Common myeloid progenitor, CD34-positive (primary cell): ENCODE results near the gene MEGF11.
"Not testable (repeated sequence)": the region's sequence is repeated elsewhere in the genome, so short reads cannot be mapped to it uniquely, and the experiment has no call there.

Experiments
- CTCF ChIA-PET: fragments of 350-600 bp; sonication (Branson Sonifier 250); formaldehyde crosslinking; loops from one replicate; lab custom pipeline; 2021; ENCODE audit warnings: antibody characterized with exemption; lab: Charles Lee
- POLR2A ChIA-PET: fragments of 350-600 bp; sonication (Branson Sonifier 250); formaldehyde crosslinking; loops from one replicate; lab custom pipeline; 2021; ENCODE audit warnings: antibody characterized with exemption; lab: Charles Lee
- DNase-seq, 3 donors: peaks; one replicate each; pipeline versions ENCODE4 v3.0.0 to v3.0.0-alpha.2; 2013
- H3K27ac ChIP-seq, 2 experiments: 1 replicate in 1 of 2; 2 replicates in 1 of 2; pipeline ENCODE4 v1.7.0; 2013; ENCODE audit warnings: inconsistent platforms in 2 of 2, low read length in 2 of 2, mild to moderate bottlenecking in 2 of 2, low read depth in 1 of 2, moderate library complexity in 1 of 2; ENCODE audit not compliant: severe bottlenecking in 2 of 2, insufficient read depth in 1 of 2, poor library complexity in 1 of 2
- H3K27me3 ChIP-seq, 5 experiments: replicated peaks in 2 of 5; 1 replicate in 3 of 5; 2 replicates in 2 of 5; pipeline versions ENCODE4 v1.6.1 to v1.7.0; 2013; ENCODE audit warnings: low read length in 4 of 5, mild to moderate bottlenecking in 2 of 5, moderate library complexity in 2 of 5, inconsistent platforms in 1 of 5; ENCODE audit not compliant: insufficient read depth in 5 of 5, control insufficient read depth in 4 of 5
- H3K36me3 ChIP-seq, 4 experiments: 1 replicate in 2 of 4; 2 replicates in 2 of 4; pipeline versions ENCODE4 v1.6.1 to v1.7.0; 2013; ENCODE audit warnings: low read length in 3 of 4, control low read depth in 1 of 4, mild to moderate bottlenecking in 1 of 4; ENCODE audit not compliant: control insufficient read depth in 4 of 4, insufficient read depth in 4 of 4
- H3K4me1 ChIP-seq, 4 experiments: 1 replicate in 3 of 4; 2 replicates in 1 of 4; pipeline versions ENCODE4 v1.6.1 to v1.7.1; 2013; ENCODE audit warnings: low read length in 3 of 4, mild to moderate bottlenecking in 3 of 4, control low read depth in 1 of 4, inconsistent platforms in 1 of 4, moderate library complexity in 1 of 4; ENCODE audit not compliant: control insufficient read depth in 4 of 4, insufficient read depth in 4 of 4; ENCODE audit errors: control extremely low read depth in 1 of 4
- H3K4me3 ChIP-seq, 7 experiments: 1 replicate in 4 of 7; 2 replicates in 3 of 7; pipeline versions ENCODE4 v1.5.1 to v1.7.0; 2013; ENCODE audit warnings: mild to moderate bottlenecking in 7 of 7, low read length in 6 of 7, moderate library complexity in 6 of 7, inconsistent platforms in 2 of 7, low read depth in 2 of 7, control low read depth in 1 of 7; ENCODE audit not compliant: insufficient read depth in 4 of 7, control insufficient read depth in 1 of 7; ENCODE audit errors: extremely low read depth in 1 of 7
- H3K9me3 ChIP-seq, 5 experiments: 1 replicate in 4 of 5; 2 replicates in 1 of 5; pipeline versions ENCODE4 v1.6.1 to v1.7.1; 2013; ENCODE audit warnings: low read length in 4 of 5, mild to moderate bottlenecking in 2 of 5, inconsistent platforms in 1 of 5, low read depth in 1 of 5, moderate library complexity in 1 of 5; ENCODE audit not compliant: control insufficient read depth in 4 of 5, insufficient read depth in 2 of 5; ENCODE audit errors: control extremely low read depth in 1 of 5
- WGBS: methylation state at CpG from one replicate; pipeline ENCODE4 v1.1.5; 2013; ENCODE audit not compliant: insufficient coverage; 5-methylcytosine and 5-hydroxymethylcytosine counted together

The MEGF11 gene

DNA sequence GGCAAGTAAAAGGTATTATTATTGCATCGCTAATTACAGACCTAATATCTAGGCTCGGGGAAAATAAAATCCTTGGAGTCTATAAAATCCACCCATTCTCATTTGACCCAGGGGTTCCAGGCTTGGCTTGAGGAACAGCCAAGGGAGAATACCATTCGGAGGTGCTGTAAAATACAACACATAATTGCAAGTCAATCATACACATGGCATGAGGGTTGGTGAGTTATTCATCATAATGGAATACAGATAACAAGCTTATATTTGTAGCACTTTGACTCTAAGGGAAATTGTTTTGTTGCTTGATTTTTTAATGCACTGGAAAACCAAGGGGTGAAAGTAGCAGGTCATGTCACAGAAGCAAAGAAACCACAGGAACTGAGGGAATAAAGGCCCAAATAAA lies 23.0 kb upstream of the MEGF11 start:
- ChIA-PET POLR2A (no interaction called here), CTCF (no interaction called here)
- no CpG with 5 or more reads among the region's 3 CpGs for WGBS
- H3K27me3 ChIP-seq = peaks cover 0 to 3% (median 0%) of the 10 kb centered on the region in 5 experiments
- H3K4me3 ChIP-seq = no peak overlapping the region
- no peaks in the 10 kb centered on the region for H3K36me3 ChIP-seq
- H3K9me3 ChIP-seq = peaks cover 0 to 1% (median 0%) of the 10 kb centered on the region in 5 experiments
- H3K27ac ChIP-seq = no peak overlapping the region
- no peak for DNase-seq
- no peaks in the 10 kb centered on the region for H3K4me1 ChIP-seq

DNA sequence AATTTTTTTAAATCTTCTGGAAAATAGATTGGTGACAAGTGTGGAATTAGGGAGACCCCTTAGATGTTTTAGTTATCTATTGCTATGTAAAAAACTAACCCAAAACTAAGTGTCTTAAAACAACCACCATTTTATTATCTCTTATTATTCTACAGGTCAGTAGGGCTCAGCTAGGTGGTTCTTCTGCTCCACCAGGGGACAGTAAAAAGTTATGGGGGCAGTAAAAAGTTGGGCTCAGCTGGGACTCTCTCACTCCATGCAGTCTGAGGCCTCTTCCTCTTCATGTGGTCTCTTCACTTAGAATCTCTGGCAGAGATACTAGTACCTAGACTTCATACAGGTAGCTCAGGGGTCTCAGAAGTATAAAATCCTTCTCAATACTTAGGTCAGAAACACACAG lies 21.8 kb upstream of the MEGF11 start:
- CTCF ChIA-PET = no interaction called here
- no peak overlapping the region for H3K27ac ChIP-seq
- POLR2A ChIA-PET = no interaction called here
- peaks cover 0 to under 1% (median 0%) of the 10 kb centered on the region in 5 experiments for H3K27me3 ChIP-seq
- H3K4me3 ChIP-seq = no peak overlapping the region
- peaks cover 0 to 1% (median 0%) of the 10 kb centered on the region in 5 experiments for H3K9me3 ChIP-seq
- no peaks in the 10 kb centered on the region for H3K4me1 ChIP-seq
- H3K36me3 ChIP-seq = no peaks in the 10 kb centered on the region
- DNase-seq = no peak

DNA sequence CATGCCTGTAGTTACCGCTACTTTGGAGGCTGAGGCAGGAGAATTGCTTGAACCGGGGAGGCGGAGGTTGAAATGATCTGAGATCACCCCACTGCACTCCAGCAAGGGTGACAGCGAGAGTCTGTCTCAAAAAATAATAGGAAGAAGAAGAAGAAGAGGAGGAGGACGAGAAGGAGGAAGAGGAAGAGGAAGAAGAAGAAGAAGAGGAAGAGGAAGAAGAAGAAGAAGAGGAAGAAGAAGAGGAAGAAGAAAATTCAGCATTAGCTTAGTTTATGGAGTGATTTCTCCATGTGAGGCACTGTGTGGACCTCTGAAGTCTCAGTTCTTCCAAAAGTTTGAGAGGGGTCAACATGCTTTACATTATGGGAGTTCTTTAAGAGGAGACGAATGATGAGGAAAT lies 17.4 kb upstream of the MEGF11 start:
- ChIA-PET POLR2A (no interaction called here), CTCF (interaction anchor here (2.2 kb wide), 1 partner anchor 17 kb away, joined by 6 read pairs; no protein-coding TSS in a partner anchor)
- 65% methylated on average over 5 of the region's 6 CpGs for WGBS
- Histone ChIP-seq H3K9me3 (peaks cover 0 to 1% (median 0%) of the 10 kb centered on the region in 5 experiments), H3K27me3 (peaks cover 0 to 4% (median 0%) of the 10 kb centered on the region in 5 experiments), H3K4me3 (no peak overlapping the region), H3K27ac (no peak overlapping the region), H3K4me1 (no peaks in the 10 kb centered on the region), H3K36me3 (no peaks in the 10 kb centered on the region)
- DNase-seq = no peak

DNA sequence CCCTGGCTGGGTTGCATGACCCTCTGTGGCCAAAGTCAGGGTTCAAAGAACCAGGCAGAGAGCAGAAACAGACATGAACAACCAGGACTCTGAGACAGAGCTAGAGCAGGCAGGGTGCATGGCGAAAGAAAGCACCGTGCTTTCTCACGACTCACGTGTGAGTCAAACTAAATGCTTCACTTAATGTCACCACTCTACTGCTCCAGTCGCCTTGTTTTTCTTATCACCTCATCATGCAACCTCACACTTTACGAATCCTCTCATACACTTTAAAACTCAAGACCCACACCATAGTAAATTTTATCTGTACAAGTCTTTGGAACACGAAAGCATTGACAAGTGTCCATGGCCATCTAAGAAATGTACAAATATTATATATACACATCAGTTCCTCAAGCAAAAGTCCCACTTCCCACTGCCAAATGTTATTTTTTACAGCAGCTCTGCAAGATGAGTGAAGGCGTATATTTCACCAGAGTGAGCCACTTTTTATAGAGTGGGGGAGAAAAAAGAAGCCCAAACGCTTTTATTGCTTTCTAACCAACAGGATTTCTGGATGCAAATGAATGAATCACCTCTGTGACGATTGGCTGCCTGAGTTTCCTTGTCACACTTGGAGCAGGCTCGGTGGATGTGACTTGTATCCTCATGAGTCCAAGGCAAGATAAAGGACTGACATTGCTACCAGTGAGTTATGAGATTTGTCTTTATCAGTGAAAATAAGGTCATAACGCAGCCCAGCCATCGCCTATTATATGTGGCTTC lies 16.0 kb upstream of the MEGF11 start:
- WGBS = 93% methylated on average over 12 of the region's 13 CpGs
- ChIA-PET CTCF (interaction anchor here (0.8 to 2.2 kb wide), 3 partner anchors 18 to 88 kb away, joined by 3 to 6 read pairs (median 4); no protein-coding TSS in a partner anchor), POLR2A (no interaction called here)
- Histone ChIP-seq H3K9me3 (no peaks in the 10 kb centered on the region), H3K4me3 (no peak overlapping the region), H3K27me3 (peaks cover 0 to 4% (median 0%) of the 10 kb centered on the region in 5 experiments), H3K36me3 (no peaks in the 10 kb centered on the region), H3K4me1 (no peaks in the 10 kb centered on the region), H3K27ac (no peak overlapping the region)
- DNase-seq = peak in 1 of 3 donors; percentile 19

DNA sequence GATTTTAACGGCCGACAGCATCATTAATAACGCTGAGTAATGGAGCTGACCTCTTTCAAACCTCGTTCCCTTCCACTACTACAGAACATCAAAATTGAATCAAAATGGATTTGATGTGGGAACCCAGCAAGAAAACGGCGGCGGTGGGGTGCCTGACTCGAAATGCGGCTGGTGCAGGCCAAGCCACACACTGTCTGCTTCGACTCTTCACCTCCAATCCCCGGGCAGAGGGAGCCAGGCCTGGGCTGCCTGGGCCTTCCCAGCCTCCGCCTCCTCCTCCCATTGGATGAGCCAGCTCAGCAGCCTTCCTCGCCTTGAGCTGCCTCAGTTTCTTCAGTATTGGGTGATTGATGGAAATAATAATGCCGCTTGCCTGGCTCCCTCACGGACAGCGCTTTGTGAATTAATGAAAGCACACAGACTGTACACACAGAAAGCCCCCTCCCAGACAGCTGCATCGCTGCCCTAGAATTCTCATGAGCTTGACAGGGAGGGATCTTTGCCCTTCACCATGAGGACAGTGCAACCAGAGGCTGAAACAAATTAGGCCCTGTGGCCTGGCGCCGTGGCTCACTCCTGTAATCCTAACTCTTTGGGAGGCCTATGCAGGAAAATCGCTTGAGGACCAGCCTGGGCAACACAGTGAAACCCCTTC lies 11.4 kb upstream of the MEGF11 start:
- CTCF ChIA-PET = interaction anchor here (1.0 to 1.1 kb wide), 2 partner anchors 15 to 23 kb away, joined by 3 read pairs; no protein-coding TSS in a partner anchor
- H3K27me3 ChIP-seq = peaks cover 0 to 11% (median 0%) of the 10 kb centered on the region in 5 experiments
- H3K4me1 ChIP-seq = no peaks in the 10 kb centered on the region
- H3K27ac ChIP-seq = no peak overlapping the region
- peaks cover 0 to 6% (median 5%) of the 10 kb centered on the region in 5 experiments for H3K9me3 ChIP-seq
- 99% methylated on average over 11 of the region's 20 CpGs for WGBS
- DNase-seq = no peak
- POLR2A ChIA-PET = no interaction called here
- H3K36me3 ChIP-seq = no peaks in the 10 kb centered on the region
- no peak overlapping the region for H3K4me3 ChIP-seq

DNA sequence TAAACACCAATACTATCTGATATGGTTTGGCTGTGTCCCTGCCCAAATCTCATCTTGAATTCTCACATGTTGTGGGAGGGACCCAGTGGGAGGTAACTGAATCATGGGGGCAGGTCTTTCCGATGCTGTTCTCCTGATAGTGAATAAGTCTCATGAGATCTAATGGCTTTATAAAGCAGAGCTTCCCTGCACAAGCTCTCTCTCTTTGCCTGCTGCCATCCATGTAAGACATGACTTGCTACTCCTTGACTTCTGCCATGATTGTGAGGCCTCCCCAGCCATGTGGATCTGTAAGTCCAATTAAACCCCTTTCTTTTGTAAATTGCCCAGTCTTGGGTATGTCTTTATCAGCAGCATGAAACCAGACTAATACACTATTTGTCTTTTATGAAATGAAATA lies 9.3 kb upstream of the MEGF11 start:
- H3K27me3 ChIP-seq = peaks cover 0 to 12% (median 8%) of the 10 kb centered on the region in 5 experiments
- H3K4me3 ChIP-seq, H3K27ac ChIP-seq, POLR2A ChIA-PET, H3K36me3 ChIP-seq, H3K4me1 ChIP-seq, H3K9me3 ChIP-seq, DNase-seq: not testable (repeated sequence)
- CTCF ChIA-PET = interaction anchor here (1.8 kb wide), 1 partner anchor 26 kb away, joined by 7 read pairs; no protein-coding TSS in a partner anchor
- WGBS = no CpG with 5 or more reads among the region's 1 CpG

DNA sequence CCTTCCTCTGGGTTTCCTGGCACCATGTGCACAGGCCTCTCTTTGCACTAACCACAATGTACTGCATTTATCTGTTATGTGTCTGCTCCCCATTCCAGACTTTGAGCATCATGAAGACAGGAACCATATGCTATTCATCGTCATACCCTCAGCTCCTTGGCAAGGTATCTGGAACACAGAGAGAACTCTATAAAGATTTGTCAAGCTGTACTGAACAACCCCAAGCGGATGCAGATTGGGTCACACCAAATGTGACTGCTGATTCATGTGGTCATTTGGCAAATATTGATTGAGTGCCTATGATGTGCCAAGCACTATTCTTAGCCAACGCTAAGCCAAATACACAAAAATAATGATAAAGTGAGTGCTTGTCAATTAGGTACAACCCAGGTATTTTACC lies 7.5 kb upstream of the MEGF11 start:
- POLR2A ChIA-PET = no interaction called here
- WGBS = 100% methylated on average over 1 of the region's 3 CpGs

More for the DNA sequence above, 7.5 kb upstream of the MEGF11 start:
- CTCF ChIA-PET = interaction anchor here (1.8 kb wide), 1 partner anchor 27 kb away, joined by 7 read pairs; no protein-coding TSS in a partner anchor
- H3K36me3 ChIP-seq = no peaks in the 10 kb centered on the region
- peaks cover 6 to 28% (median 21%) of the 10 kb centered on the region in 5 experiments for H3K27me3 ChIP-seq
- H3K4me3 ChIP-seq = no peak overlapping the region
- peaks cover 0 to 6% (median 5%) of the 10 kb centered on the region in 5 experiments for H3K9me3 ChIP-seq
- DNase-seq = no peak
- H3K4me1 ChIP-seq = no peaks in the 10 kb centered on the region
- no peak overlapping the region for H3K27ac ChIP-seq
